ENCODE measurements around the gene TPD52L1. TPM values are rescaled to one million over a fixed set of nuclear protein-coding genes. Genes with fewer than 3 reads are reported as not detected.

TPD52L1 gene
- total RNA-seq, 1 donor from 2014 or later: 7.2 TPM

DNA sequence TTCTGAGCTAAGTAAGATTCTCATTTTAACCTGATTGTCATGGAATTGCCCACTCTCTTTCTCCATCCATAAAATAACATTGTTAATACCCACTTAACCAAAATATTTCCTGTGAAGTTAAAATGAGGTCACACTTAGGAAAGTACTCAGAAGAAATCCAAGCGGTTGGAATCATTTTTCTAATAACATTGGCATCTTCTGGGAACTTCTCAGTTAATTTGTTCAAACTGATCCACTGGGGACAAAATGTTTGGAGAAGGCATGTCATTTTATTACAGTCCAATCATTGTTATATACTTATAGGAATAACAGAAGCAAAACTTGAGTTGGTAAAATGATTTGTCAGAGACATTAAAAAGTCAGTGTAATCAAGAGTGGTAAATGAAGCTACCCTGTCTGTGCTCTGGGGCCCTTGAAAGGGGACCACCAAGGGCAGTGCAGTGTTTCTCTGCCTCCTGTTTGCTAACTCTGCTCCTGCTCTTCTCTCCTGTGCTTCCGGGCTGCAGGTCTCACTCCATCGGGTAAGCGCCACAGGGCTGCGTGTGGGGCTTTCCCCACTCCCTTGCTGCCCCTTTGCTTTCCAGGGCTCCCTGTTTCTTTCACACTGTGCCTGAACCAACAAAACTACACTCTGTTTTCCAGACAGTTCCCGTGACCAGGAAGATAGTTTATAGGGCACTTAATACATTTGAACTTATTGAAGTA, 98.1 kb downstream of the TPD52L1 start:
- no peaks in the 10 kb centered on the region for H3K27me3 Mint-ChIP-seq (ENCODE audit: unreplicated experiment)
- peak overlapping the region; percentile 36 for H3K4me3 Mint-ChIP-seq (ENCODE audit: unreplicated experiment)
- no peaks in the 10 kb centered on the region for H3K9me3 Mint-ChIP-seq (ENCODE audit: unreplicated experiment)
- TF ChIP-seq, protein P1, sequence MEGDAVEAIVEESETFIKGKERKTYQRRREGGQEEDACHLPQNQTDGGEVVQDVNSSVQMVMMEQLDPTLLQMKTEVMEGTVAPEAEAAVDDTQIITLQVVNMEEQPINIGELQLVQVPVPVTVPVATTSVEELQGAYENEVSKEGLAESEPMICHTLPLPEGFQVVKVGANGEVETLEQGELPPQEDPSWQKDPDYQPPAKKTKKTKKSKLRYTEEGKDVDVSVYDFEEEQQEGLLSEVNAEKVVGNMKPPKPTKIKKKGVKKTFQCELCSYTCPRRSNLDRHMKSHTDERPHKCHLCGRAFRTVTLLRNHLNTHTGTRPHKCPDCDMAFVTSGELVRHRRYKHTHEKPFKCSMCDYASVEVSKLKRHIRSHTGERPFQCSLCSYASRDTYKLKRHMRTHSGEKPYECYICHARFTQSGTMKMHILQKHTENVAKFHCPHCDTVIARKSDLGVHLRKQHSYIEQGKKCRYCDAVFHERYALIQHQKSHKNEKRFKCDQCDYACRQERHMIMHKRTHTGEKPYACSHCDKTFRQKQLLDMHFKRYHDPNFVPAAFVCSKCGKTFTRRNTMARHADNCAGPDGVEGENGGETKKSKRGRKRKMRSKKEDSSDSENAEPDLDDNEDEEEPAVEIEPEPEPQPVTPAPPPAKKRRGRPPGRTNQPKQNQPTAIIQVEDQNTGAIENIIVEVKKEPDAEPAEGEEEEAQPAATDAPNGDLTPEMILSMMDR (IDR thresholded peaks at IDR 0.05): no peak
- peak overlapping the region; percentile 79 for H3K27ac Mint-ChIP-seq (ENCODE audit: unreplicated experiment)
- no peaks in the 10 kb centered on the region for H3K36me3 Mint-ChIP-seq (ENCODE audit: unreplicated experiment)
- DNase-seq (ENCODE audit: extremely low spot score, unreplicated experiment): no peak
- peaks cover 35% of the 10 kb centered on the region for H3K4me1 Mint-ChIP-seq (ENCODE audit: unreplicated experiment)

GRCh38 chr6:125252891-125253290, 99.3 kb downstream of the TPD52L1 start:
- TF ChIP-seq, protein P1 (IDR thresholded peaks at IDR 0.05): no peak
- no peak for DNase-seq (ENCODE audit: extremely low spot score, unreplicated experiment)
- H3K27ac Mint-ChIP-seq (ENCODE audit: unreplicated experiment): no peak overlapping the region
- H3K27me3 Mint-ChIP-seq (ENCODE audit: unreplicated experiment): no peaks in the 10 kb centered on the region
- peaks cover 31% of the 10 kb centered on the region for H3K4me1 Mint-ChIP-seq (ENCODE audit: unreplicated experiment)
- H3K9me3 Mint-ChIP-seq (ENCODE audit: unreplicated experiment): no peaks in the 10 kb centered on the region
- no peak overlapping the region for H3K4me3 Mint-ChIP-seq (ENCODE audit: unreplicated experiment)
- no peaks in the 10 kb centered on the region for H3K36me3 Mint-ChIP-seq (ENCODE audit: unreplicated experiment)

DNA sequence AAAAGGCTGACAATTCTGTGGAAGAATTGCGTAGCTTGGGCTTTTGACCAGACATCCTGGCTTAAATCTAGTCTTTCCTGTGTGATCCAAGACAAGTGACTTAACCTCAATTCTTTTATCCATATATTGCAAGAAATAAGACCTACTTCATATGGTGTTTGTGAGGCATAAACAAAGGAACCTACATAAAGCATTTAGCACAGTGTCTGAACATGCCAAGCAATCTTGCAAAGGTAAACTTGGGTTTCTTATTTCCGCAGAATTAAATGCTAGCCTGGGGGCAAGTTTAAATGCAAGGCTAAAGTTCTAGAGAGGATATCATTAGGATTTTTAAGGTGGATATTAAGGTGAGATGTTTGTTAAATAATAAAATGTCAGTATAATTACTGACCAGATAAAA, 100.3 kb downstream of the TPD52L1 start:
- Mint-ChIP-seq H3K27ac (ENCODE audit: unreplicated experiment) (no peak overlapping the region), H3K9me3 (ENCODE audit: unreplicated experiment) (no peaks in the 10 kb centered on the region), H3K27me3 (ENCODE audit: unreplicated experiment) (no peaks in the 10 kb centered on the region), H3K4me3 (ENCODE audit: unreplicated experiment) (no peak overlapping the region), H3K4me1 (ENCODE audit: unreplicated experiment) (peaks cover 31% of the 10 kb centered on the region), H3K36me3 (ENCODE audit: unreplicated experiment) (no peaks in the 10 kb centered on the region)
- TF ChIP-seq, protein P1 (IDR thresholded peaks at IDR 0.05): no peak
- DNase-seq (ENCODE audit: extremely low spot score, unreplicated experiment): no peak

DNA sequence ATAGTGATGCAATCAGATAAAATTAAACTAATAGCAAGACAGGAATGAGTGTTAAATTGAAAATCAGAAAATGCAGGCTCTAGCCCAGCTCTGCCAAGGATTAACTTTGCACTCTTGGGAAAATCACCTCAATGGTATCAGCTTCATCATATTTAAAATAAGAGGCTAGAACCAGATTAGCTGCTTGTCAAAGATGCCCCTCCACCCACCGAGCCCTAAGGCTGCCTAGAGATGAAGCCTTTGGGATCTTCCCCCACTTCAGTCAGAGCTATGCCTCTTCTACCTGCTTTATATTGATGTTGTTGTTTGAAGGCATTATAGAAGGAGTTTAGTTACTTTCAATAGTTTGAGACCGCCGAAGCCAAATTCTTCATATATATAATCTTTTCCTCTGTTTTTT, 100.7 kb downstream of the TPD52L1 start:
- TF ChIP-seq, protein P1 (IDR thresholded peaks at IDR 0.05): no peak
- H3K4me1 Mint-ChIP-seq (ENCODE audit: unreplicated experiment): peaks cover 33% of the 10 kb centered on the region
- no peaks in the 10 kb centered on the region for H3K9me3 Mint-ChIP-seq (ENCODE audit: unreplicated experiment)
- H3K36me3 Mint-ChIP-seq (ENCODE audit: unreplicated experiment): no peaks in the 10 kb centered on the region
- H3K4me3 Mint-ChIP-seq (ENCODE audit: unreplicated experiment): no peak overlapping the region
- DNase-seq (ENCODE audit: extremely low spot score, unreplicated experiment): no peak
- H3K27ac Mint-ChIP-seq (ENCODE audit: unreplicated experiment): no peak overlapping the region
- H3K27me3 Mint-ChIP-seq (ENCODE audit: unreplicated experiment): no peaks in the 10 kb centered on the region

DNA sequence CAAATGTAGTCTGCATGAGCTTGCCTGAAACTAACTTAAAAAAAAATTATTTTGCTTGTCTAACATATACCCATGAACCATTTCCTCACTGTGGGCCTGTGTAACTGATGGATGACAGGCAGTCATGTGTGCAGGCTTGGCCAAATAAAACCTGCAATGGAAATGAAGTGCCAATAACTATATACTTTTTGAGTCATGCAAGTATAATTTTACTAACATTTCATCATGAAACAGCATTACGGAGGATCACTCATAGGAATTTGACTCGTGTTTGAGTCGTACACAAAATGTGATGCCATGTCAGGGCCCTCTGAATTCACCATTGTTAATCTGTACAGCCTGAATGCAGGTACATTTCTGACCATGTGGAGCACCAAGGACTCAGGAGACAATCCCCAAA, 101.6 kb downstream of the TPD52L1 start:
- no peaks in the 10 kb centered on the region for H3K27me3 Mint-ChIP-seq (ENCODE audit: unreplicated experiment)
- TF ChIP-seq, protein P1 (IDR thresholded peaks at IDR 0.05): no peak
- DNase-seq (ENCODE audit: extremely low spot score, unreplicated experiment): no peak
- peaks cover 36% of the 10 kb centered on the region for H3K4me1 Mint-ChIP-seq (ENCODE audit: unreplicated experiment)
- H3K27ac Mint-ChIP-seq (ENCODE audit: unreplicated experiment): no peak overlapping the region
- no peak overlapping the region for H3K4me3 Mint-ChIP-seq (ENCODE audit: unreplicated experiment)
- H3K36me3 Mint-ChIP-seq (ENCODE audit: unreplicated experiment): no peaks in the 10 kb centered on the region
- no peaks in the 10 kb centered on the region for H3K9me3 Mint-ChIP-seq (ENCODE audit: unreplicated experiment)
